Measurements from ENCODE around the gene S100A9.
A peak's percentile ranks its signal among the peaks of the same experiment; 100 is the strongest.
"Not testable (repeated sequence)": the region's sequence is repeated elsewhere in the genome, so short reads cannot be mapped to it uniquely, and the experiment has no call there.

The S100A9 gene

GRCh38 chr1:153357853-153358690 is at the start of gene S100A9:
Gene S100A9, plus strand, starts transcription at chr1:153357854. Its CDS starts 430 bp downstream, at chr1:153358284.
- DNase-seq = peak; percentile 38

GRCh38 chr1:153308540-153308939 is 49.1 kb upstream of the S100A9 start:
- DNase-seq = no peak

DNA sequence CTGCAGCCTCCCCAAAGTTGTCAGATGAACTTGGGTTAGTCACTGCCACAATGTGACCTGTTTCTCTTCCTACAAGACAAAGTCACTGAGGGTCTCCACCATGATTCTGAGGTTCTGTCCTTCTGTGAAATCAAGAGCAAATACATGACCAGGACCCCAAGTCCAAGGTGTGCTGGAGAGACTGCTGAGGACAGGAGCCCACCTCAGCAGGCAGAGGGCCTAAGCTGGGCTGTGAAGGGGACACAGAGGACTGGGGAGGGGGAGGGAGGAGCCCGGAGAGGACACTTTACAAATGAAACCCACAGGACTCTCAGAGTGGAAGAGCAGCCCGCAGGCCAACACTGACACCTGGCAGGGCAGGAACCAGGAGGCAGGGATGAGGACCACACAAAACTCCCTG is 48.2 kb upstream of the S100A9 start:
- DNase-seq = no peak

GRCh38 chr1:153310526-153310925 is 47.1 kb upstream of the S100A9 start:
- no peak for DNase-seq

DNA sequence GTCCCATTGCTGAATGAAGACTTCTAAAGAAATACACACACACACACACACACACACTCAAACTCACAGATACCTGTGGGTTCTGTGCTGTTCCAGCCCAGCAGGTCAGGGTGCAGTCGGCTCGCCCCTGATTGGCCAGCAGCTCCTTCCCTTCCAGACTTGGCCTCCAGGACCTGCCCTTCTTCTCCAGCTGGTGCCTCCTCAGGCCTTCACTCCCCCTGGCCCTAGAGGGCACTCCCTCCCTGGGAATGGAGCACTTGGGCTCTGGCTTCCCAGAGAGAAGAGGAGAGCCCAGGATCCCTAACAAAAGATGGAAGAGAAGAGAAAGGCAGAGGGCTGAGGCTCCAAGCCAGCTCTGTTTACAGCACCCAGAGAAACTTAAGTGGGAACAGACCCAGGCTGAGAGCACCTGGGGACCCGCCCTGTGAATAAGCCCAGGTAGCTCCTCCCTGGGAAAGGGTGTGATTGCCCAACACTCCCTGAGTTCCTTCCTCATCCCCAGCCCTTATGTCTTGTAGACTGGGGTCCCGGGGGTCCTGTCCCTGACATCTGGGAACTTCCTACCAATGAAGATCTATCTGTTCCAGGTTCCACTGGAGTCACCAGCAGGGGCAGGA is 45.0 kb upstream of the S100A9 start, which contains the start of gene PGLYRP3:
Gene PGLYRP3, minus strand, starts transcription at position 383 of the 617 bp plus-strand sequence. CDS start 2,287 bp downstream, outside the sequence.
- peak; percentile 22 for DNase-seq

DNA sequence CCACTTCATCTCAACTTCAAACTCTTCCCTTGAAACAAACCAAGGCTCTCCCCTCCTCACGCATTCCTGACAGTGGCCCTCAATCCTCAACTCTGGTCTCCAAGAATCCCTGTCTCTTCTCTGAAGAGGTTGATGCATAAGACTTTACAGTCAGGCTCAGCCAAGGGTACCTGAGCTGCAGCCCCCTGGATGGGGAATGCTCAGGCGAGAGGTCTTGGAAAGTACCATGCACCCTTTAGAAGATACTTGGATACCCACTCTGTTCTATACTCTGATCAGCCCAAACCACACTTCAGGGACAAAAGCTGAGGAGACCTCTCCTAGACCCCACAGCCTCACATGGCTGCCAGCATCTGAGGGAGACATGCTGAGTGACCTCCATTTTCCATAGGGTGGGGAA is 44.4 kb upstream of the S100A9 start:
- no peak for DNase-seq

GRCh38 chr1:153314388-153314787 is 43.3 kb upstream of the S100A9 start:
- DNase-seq = not testable (repeated sequence)

DNA sequence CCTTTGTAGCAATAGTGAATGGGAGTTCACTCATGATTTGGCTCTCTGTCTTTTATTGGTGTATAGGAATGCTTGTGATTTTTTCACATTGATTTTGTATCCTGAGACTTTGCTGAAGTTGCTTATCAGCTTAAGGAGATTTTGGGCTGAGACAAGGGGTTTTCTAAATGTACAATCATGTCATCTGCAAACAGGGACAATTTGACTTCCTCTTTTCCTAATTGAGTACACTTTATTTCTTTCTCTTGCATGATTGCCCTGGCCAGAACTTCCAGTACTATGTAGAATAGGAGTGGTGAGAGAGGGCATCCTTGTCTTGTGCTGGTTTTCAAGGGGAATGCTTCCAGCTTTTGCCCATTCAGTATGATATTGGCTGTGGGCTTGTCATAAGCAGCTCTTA is 41.6 kb upstream of the S100A9 start:
- DNase-seq = not testable (repeated sequence)

- not testable (repeated sequence) for DNase-seq
Measured at GRCh38 chr1:153318145-153318544, 39.5 kb upstream of the S100A9 start.

DNA sequence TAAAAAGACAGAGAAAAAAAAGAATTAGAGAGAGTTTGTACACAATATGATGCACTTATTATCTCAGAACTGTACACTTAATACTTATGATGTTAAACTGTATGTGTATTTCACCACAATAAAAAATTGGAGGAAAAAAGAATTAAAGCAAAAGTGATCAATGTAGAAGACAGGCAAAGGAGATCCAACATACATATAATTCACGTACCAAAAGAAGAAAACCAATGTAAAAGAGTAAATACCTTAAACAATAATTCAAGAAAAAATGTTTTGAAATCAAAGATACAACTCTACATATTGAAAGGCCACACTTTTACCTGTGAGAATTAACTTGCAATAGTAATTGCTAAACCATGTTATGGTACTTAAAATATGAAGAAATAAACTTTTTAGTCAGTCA is 35.1 kb upstream of the S100A9 start:
- no peak for DNase-seq

DNA sequence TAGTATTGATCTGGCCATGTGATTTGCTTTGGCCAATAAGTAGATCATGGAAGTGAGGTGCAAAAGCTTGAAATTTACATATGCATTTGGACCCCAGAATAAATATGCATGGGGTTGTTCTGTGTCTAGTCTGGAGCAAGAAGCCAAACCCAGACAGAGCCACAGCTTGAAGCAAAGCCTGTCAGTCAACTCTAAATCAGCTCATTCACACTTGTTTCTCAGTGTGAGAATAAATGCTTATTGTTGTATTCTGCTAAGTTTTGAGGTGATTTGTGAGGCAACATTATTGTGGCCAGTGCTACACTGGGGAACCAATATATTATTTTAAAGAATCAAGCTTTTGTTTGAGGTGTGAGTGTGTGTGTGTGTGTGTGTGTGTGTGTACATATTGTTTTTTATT is 32.7 kb upstream of the S100A9 start:
- no peak for DNase-seq

DNA sequence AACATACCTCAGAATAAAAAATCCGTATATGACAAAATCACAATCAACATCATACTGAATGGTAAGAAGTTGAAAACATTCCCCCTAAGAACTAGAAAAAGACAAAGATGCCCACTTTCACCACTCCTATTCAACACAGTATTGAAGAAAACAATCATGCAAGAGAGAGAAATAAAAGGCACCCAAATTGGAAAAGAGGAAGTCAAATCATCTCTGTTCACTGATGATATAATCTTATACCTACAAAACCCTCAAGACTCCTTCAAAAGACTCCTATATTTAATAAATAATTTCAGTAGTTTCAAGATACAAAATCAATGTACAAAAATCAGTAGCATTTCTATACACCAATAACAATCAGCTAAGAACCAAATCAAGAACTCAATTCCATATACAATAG is 23.8 kb upstream of the S100A9 start:
- no peak for DNase-seq

GRCh38 chr1:153336650-153337049 is 21.0 kb upstream of the S100A9 start:
- DNase-seq = no peak

DNA sequence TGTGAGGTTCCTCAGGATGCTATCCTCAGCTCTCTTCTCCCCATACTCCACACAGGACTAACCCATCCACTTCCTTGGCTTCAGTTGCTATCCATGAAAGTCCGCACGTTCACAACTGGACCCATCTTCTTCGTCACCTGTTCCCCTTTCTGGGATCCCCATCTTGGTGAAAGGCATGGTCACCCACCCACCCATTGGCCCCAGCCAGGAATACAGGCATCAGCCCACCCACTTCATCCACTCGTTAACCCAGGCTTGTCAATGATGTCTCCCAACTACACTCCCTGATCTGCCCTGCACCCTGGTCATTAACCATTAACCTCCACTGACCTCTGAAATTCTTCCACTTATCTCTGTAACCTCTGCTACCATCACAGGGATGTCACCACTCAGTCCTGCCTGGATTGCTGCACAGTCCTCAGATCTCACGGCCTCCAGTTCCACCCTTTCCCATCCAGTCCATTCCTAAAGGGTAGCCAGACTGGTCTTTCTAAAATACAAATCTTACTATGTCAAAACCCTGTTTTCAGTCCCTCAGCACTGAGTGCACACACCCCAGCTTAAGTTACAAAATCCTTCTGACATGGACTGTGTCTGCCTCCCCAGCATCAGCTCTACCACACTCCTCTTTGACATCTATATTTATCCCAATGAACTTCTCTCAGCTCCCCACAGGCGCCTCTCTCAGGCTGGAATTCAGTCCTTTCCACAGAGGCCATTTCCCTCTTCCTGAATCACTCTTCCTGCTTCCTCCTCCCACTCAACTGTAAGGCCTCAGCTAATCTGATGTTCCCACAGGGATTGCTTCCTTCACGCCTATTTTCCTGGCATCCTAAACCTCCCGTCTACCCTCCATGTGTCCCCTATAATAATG is 19.4 kb upstream of the S100A9 start:
- no peak for DNase-seq

DNA sequence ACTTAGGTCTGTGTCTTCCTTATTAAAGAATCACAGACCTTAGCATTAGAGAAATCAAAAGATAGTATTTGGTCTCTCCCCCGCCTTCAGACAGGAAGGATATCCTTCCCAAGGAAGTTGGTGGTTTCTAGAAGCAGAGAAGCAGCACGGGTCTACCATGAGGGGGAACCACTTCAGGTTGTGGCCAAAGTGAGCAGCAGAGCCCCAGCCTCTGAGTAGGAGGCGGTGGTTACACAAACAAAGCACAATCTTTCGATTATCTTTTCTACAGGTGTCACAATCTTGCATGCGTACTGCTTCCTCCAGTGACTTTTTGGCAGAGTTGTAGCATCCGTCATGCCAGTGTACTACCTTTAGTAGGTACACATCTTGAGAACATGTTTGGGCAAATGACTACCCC is 17.9 kb upstream of the S100A9 start:
- DNase-seq = no peak

- DNase-seq = no peak
Measured at GRCh38 chr1:153340356-153340755, 17.3 kb upstream of the S100A9 start.

DNA sequence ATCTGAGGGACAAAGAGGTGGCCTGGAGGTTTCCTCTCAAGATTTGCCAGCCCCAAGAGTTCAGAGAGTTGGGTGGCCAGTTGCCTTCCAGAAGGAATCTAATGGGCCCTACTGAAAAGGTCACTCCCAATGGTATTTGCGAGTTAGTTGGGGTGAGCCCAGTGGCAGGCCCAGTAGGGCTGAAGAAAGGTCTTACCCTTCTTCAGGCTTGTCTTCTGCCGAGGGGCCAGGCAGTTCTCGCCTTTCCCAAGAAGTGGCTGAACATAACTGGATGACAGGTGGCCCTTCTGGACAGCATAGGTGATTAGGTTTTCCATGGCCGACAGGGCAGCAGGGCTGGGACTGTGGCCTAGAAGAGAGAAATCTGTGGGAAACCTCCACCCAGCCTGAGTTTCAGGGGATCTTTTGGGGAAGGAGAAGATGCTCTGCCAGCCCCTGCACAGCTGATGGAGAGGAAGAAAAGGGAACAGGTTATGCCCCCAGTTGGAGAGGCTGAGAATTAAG is 16.2 kb upstream of the S100A9 start:
- no peak for DNase-seq

- no peak for DNase-seq
Measured at GRCh38 chr1:153342178-153342577, 15.5 kb upstream of the S100A9 start.

DNA sequence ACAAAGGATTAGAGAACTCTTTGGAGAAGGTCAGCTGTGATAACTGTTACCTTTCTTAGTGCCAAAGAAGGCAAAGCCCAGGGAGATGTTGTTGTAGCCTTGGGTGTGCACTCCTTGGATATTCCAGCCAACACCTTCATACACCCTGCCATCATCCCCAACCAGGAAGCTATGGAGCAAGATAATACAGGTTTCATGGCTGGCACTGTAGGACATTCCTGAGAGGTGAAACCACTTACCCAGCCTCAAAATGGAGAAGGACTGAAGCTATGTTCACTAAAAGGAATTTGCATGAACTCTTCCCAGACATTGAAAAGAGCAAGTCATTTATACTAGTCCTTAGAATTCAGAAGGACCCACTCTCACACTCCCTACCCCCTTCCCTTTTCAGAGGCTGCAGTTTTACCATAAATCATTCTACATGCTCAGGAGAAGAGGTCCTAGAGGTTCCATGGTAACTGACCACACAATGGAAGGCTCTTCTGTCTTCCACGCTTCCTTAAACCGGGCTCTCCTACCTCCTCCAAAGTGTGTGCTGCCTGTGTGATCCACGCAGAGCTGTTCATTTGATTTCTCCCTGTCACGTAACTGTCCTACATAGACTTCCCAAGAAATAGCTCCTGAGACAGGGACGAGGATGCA is 14.5 kb upstream of the S100A9 start:
- no peak for DNase-seq

GRCh38 chr1:153343811-153344717 is 13.6 kb upstream of the S100A9 start:
- peak; percentile 97 for DNase-seq

GRCh38 chr1:153344718-153345025 is 13.0 kb upstream of the S100A9 start:
- peak; percentile 81 for DNase-seq
